ENCODE results near the gene NINJ2. TPM values are rescaled to one million over a fixed set of nuclear protein-coding genes. Genes with fewer than 3 reads are reported as not detected.
A peak's percentile ranks its signal among the peaks of the same experiment; 100 is the strongest.
"Not testable (repeated sequence)": the region's sequence is repeated elsewhere in the genome, so short reads cannot be mapped to it uniquely, and the experiment has no call there.

The NINJ2 gene
- total RNA-seq, 2 experiments from 2014 or later: 6.8 to 7.4 TPM

DNA sequence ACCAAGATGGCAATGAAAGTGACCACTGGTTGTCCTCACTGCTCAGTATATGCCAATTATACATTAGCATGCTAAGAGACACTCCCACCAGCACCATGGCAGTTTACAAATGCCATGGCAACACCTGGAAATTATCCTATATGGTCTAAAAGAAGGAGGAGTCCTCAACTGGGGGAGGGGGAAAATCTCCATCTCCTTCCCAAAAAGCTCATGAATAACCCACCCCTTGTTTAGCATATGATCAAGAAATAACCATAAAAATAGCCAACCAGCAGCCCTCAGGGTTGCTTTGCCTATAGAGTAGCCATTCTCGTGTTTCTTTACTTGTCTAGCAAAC lies 34.5 kb downstream of the NINJ2 start:
- not testable (repeated sequence) for H3K27me3 Mint-ChIP-seq; H3K36me3 Mint-ChIP-seq; H3K27ac Mint-ChIP-seq; H3K4me3 Mint-ChIP-seq; DNase-seq; ATAC-seq; H3K9me3 Mint-ChIP-seq (ENCODE audit: low read depth)
- CTCF ChIA-PET: interaction anchor here (1.1 kb wide), 1 partner anchor 15 kb away, joined by 4 read pairs; no protein-coding TSS in a partner anchor
- H3K4me1 Mint-ChIP-seq: peaks cover 21% of the 10 kb centered on the region

DNA sequence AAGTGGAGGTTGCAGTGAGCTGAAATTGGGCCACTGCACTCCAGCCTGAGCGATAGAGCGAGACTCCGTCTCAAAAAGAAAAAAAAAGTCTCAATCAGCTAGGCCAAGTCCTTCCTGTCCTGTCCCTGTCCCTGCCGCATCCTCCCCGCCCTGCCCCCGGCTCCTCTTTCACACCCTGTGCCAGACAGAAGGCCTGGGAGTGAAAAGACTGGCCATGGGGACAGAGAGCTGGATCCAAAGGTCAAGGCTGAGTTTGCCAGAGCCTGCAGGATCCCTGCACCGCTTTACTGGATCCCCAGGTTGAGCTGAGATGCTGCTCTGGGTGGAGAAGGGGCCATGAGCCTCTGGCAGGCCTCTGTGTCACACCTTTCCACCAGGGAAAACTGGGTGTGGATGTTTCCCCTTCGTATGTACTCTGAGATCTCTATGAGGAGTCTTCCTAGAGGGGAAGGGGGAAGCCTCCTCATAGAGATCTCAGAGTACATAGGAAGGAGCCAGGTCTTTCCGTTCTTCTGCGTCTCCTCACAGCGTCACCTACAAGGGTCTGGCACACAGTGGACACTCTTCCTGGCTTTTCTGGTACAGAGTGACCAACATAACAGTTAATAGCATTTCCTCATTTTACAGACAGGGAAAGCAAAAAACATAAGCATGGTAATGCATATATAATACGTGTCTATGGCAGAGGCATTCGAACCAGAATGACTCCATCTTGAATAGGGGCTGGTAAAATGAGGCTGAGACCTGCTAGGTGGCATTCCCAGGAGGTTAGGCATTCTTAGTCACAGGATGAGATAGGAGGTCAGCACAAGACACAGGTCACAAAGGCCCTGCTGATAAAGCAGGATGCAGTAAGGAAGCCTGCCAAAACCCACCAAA lies 35.1 kb downstream of the NINJ2 start:
- CTCF ChIA-PET: interaction anchor here (0.9 to 1.9 kb wide), 3 partner anchors 13 to 180 kb away, joined by 3 to 6 read pairs (median 4); no protein-coding TSS in a partner anchor
- ATAC-seq (no peak), DNase-seq (no peak)
- no peaks in the 10 kb centered on the region for H3K36me3 Mint-ChIP-seq
- H3K4me3 Mint-ChIP-seq: no peak overlapping the region
- peaks cover 27% of the 10 kb centered on the region for H3K4me1 Mint-ChIP-seq
- no peaks in the 10 kb centered on the region for H3K27me3 Mint-ChIP-seq
- no peaks in the 10 kb centered on the region for H3K9me3 Mint-ChIP-seq (ENCODE audit: low read depth)
- no peak overlapping the region for H3K27ac Mint-ChIP-seq

DNA sequence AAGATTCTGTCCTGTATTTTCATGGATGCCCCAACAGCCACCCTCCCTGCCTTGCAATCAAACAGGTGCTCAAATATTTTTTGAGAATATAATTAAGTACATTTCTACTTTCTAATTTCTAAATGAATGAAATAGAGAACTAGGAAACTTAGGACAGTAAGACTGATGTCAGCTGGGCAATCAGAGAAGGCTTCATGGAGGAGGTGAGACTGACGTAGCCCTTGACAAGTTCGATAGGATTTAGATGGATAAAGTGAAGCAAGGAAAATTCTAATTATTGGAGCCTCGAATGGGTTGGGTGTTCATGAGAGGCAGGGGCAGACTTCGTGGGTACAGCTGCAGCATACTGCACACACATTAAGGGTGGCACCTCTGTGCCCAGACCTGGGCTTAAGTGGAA lies 36.0 kb downstream of the NINJ2 start:
- Mint-ChIP-seq H3K4me1 (peaks cover 30% of the 10 kb centered on the region), H3K4me3 (no peak overlapping the region), H3K36me3 (no peaks in the 10 kb centered on the region), H3K27me3 (no peaks in the 10 kb centered on the region), H3K9me3 (ENCODE audit: low read depth) (no peaks in the 10 kb centered on the region), H3K27ac (no peak overlapping the region)
- DNase-seq (no peak), ATAC-seq (no peak)
- CTCF ChIA-PET: interaction anchor here (0.9 to 2.6 kb wide), 3 partner anchors 12 to 181 kb away, joined by 3 to 9 read pairs (median 6); no protein-coding TSS in a partner anchor

DNA sequence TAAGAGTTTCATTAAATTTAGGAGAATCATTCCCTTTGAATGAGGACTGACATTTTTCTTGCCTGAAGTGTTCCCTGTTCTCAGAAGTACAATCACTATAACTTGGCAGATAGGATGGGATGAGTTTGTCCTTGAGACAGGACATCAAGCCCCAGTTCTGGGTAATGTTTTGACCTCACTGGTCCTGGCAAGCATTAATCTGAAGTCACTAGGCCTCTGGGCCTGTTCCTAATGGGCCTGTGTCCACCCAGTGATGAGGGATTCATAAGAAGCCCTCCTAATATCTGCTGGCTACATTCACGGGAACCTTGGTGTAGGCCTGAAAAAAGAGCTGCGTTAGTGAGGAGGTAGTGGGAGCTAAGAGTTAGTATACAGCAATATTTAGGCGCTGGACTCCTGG lies 37.2 kb downstream of the NINJ2 start:
- no peak overlapping the region for H3K27ac Mint-ChIP-seq
- no peak for ATAC-seq
- no peaks in the 10 kb centered on the region for H3K27me3 Mint-ChIP-seq
- no peak overlapping the region for H3K4me3 Mint-ChIP-seq
- CTCF ChIA-PET: interaction anchor here (1.6 to 2.6 kb wide), 2 partner anchors 11 to 50 kb away, joined by 6 to 9 read pairs; no protein-coding TSS in a partner anchor
- no peaks in the 10 kb centered on the region for H3K36me3 Mint-ChIP-seq
- no peak for DNase-seq
- peaks cover 27% of the 10 kb centered on the region for H3K4me1 Mint-ChIP-seq
- H3K9me3 Mint-ChIP-seq (ENCODE audit: low read depth): no peaks in the 10 kb centered on the region

DNA sequence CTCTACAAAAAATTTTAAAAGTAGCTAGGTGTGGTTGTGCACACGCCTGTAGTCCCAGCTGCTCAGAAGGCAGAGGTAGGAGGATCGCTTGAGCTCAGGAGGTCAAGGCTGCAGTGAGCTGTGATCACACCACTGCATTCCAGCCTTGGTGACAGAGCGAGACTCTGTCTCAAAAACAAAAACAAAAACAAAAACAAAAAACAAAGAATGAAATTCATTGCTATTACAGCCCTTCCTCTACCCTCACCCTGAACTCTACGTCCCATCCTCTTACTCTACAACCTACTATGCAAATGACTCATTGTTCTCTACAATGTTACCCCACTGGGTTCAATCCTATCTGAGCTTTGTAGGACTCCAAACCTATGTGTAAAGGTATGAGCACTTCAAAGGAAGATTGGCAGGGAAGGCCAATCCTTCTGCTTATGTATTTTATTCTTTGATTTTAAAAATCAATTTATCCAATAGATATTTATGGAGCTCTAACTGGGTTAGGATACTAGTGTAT lies 39.3 kb downstream of the NINJ2 start:
- Mint-ChIP-seq H3K4me3 (no peak overlapping the region), H3K36me3 (no peaks in the 10 kb centered on the region), H3K27ac (no peak overlapping the region), H3K27me3 (no peaks in the 10 kb centered on the region), H3K9me3 (ENCODE audit: low read depth) (no peaks in the 10 kb centered on the region), H3K4me1 (peaks cover 42% of the 10 kb centered on the region)
- CTCF ChIA-PET: interaction anchor here (0.9 to 5.6 kb wide), 4 partner anchors 9 to 127 kb away, joined by 3 to 25 read pairs (median 5); partner anchors contain the start of gene WNK1
- no peak for ATAC-seq
- no peak for DNase-seq

DNA sequence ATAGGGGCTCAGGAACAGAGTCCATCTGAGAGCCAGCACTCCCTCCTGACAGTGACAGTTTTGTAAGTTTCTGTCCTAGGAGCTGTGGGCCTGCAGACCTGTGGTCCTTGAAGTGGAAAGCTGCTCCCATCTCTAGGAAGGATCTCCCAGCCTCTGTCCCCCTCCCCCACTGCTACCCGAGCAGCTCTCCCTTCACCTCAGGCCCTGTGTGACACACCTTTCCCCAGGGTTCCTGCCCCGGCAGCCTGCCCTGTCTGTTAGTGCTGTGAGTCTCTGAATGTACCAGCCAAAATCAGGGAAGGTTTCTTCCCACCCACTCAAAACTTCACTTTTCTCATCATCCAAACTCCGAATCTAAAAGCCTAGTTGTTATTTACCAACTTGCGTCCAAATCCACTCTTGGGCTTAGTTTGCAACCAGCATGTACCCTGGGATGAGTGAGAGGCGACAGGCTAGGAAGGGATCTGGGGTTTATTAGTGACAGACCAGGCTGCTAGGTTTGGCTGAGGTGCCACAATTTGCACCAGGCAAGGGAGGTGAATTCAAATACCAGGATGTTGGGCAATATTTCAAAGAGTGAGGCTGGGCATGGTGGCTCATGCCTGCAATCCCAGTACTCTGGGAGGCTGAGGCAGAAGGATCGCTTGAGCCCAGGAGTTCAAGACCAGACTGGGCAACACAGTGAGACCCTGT lies 39.9 kb downstream of the NINJ2 start:
- CTCF ChIA-PET: interaction anchor here (0.9 to 5.6 kb wide), 9 partner anchors 9 to 188 kb away, joined by 3 to 25 read pairs (median 3); partner anchors contain the start of gene WNK1
- ATAC-seq (no peak), DNase-seq (no peak)
- H3K36me3 Mint-ChIP-seq: no peaks in the 10 kb centered on the region
- H3K4me1 Mint-ChIP-seq: peaks cover 44% of the 10 kb centered on the region
- peak overlapping the region; percentile 14 for H3K27ac Mint-ChIP-seq
- no peaks in the 10 kb centered on the region for H3K9me3 Mint-ChIP-seq (ENCODE audit: low read depth)
- H3K27me3 Mint-ChIP-seq: no peaks in the 10 kb centered on the region
- no peak overlapping the region for H3K4me3 Mint-ChIP-seq

DNA sequence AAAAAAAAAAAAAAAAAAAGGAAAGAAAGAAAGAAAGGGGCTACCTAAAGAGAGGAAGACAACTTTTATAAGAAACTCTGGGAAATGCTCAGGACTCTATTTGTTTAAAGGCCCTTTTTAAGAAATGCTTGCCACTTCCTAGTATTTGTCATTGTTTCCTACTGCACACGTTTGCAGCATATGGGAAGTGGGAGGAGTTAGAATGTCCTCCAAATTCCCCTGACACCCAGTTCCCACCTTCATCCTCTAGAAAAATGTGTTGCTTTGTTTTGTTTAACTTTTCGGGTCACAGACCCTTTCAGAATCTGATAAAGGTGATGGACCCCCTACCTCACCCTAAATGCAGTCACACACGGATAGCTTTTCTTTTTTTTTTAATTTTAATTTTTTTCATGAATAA lies 40.8 kb downstream of the NINJ2 start:
- Mint-ChIP-seq H3K27ac (peak overlapping the region; percentile 81), H3K36me3 (no peaks in the 10 kb centered on the region), H3K9me3 (ENCODE audit: low read depth) (no peaks in the 10 kb centered on the region), H3K27me3 (no peaks in the 10 kb centered on the region), H3K4me1 (peaks cover 43% of the 10 kb centered on the region), H3K4me3 (no peak overlapping the region)
- ATAC-seq (peak; percentile 74), DNase-seq (no peak)
- CTCF ChIA-PET: interaction anchor here (0.9 to 5.6 kb wide), 8 partner anchors 10 to 188 kb away, joined by 3 to 25 read pairs (median 3); partner anchors contain the start of gene WNK1

DNA sequence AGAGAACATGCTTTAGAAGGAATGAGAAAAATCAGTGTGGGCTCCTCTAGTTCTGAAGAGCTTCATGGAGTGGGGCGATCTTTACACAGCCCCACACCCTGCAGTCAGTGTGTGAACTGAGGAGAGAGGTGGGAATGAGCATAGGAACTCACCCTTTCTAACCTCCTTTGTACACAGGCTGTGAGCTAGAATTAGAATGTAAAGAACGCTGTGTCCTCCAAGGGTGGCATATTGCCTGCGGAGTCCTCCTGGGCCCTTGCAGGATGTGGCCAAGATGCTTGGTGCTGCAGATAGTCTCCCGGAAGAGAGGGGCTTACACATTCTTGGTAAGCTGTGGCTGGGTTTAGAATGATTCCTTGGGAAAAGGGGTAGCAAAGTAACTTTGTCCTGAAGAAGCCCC lies 43.9 kb downstream of the NINJ2 start:
- H3K4me1 Mint-ChIP-seq: peaks cover 50% of the 10 kb centered on the region

DNA sequence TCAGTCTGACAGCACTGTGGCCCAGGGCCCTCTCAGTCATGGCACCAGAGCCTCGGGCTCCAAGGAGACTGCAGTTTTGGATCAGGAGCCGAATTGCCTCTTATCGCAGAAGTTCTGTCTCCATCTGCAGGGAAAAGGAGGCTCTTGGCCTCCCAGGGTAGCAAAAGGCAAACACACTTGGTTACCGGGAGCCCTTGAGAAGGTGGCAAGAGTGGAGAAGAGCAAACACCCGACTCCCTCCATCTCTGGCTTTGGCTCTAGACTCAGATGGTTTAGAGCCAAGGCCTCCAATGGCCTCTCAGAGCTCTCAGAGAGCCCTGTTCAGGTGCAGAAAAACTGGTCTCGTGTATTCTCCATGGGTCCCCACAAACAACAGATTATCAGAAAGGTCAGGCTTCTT lies 44.6 kb downstream of the NINJ2 start:
- Mint-ChIP-seq H3K27me3 (no peaks in the 10 kb centered on the region), H3K9me3 (ENCODE audit: low read depth) (no peaks in the 10 kb centered on the region), H3K4me3 (no peak overlapping the region), H3K4me1 (peaks cover 49% of the 10 kb centered on the region), H3K27ac (peak overlapping the region; percentile 68), H3K36me3 (no peaks in the 10 kb centered on the region)
- ATAC-seq (no peak), DNase-seq (no peak)
- CTCF ChIA-PET: interaction anchor here (0.8 to 1.5 kb wide), 4 partner anchors 9 to 197 kb away, joined by 3 to 7 read pairs (median 3); no protein-coding TSS in a partner anchor

More for the DNA sequence above, 43.9 kb downstream of the NINJ2 start:
- DNase-seq (no peak), ATAC-seq (peak; percentile 63)
- CTCF ChIA-PET: interaction anchor here (0.8 to 5.6 kb wide), 7 partner anchors 10 to 196 kb away, joined by 3 to 25 read pairs (median 3); partner anchors contain the start of gene WNK1
- Mint-ChIP-seq H3K4me3 (no peak overlapping the region), H3K9me3 (ENCODE audit: low read depth) (no peaks in the 10 kb centered on the region), H3K27ac (peak overlapping the region; percentile 68), H3K27me3 (no peaks in the 10 kb centered on the region), H3K36me3 (no peaks in the 10 kb centered on the region)

DNA sequence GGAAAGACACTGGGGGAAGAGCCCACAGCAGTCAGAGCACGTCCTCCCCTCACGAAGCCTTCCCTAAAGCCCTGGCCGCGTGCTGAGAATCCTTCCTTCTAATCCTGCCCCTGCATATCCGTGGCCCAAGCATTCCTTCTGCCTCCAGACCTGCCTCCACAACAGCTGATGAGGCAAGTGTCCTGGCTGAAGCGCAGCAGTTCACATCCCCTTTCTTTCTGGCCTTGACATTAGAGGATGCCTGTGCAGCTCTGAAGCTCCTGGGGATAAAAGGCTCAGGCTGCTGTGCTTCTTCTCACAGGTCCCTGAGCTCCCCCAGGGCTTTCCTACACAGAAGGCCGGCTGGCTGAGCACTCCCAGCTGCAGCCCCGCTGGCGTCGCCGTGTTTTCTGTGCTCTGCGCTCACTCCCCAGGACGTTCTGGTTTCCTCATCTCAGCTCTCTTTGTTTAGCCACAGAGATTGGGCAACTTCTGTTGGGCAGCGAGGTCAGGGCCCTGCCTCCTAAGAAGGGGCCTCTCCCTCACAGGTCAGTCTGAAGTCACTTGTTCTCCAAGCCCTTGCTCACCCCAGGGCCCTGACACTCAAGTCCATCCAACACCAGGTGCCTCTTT lies 45.8 kb downstream of the NINJ2 start:
- DNase-seq (no peak), ATAC-seq (no peak)
- Mint-ChIP-seq H3K27ac (no peak overlapping the region), H3K36me3 (no peaks in the 10 kb centered on the region), H3K4me3 (no peak overlapping the region), H3K27me3 (no peaks in the 10 kb centered on the region), H3K4me1 (peaks cover 37% of the 10 kb centered on the region), H3K9me3 (ENCODE audit: low read depth) (no peaks in the 10 kb centered on the region)
- CTCF ChIA-PET: interaction anchor here (0.6 to 1.6 kb wide), 2 partner anchors 17 to 41 kb away, joined by 3 to 5 read pairs; no protein-coding TSS in a partner anchor

DNA sequence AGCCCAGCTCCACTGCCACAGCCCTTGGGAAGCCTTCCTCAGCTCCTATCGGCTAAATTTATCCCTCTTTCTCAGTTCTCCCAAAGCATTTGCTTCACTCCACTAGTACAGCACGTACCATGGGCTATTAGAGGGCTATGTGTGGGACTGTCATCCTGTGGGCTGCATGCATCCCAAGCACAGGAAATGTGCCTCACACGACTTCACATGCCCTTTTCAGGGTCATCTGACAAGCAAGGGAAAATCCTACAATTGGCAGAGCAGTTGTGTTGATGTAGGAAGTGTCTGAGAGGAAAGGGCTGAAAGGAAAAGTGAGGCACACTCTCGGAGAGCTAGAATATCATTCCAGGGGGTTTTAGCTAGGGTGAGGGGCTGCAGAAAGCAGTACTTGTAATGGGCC lies 47.6 kb downstream of the NINJ2 start:
- Mint-ChIP-seq H3K36me3 (no peaks in the 10 kb centered on the region), H3K4me1 (peaks cover 39% of the 10 kb centered on the region), H3K27ac (no peak overlapping the region), H3K4me3 (no peak overlapping the region), H3K9me3 (ENCODE audit: low read depth) (no peaks in the 10 kb centered on the region), H3K27me3 (no peaks in the 10 kb centered on the region)
- ATAC-seq (no peak), DNase-seq (no peak)
- CTCF ChIA-PET: interaction anchor here (1.0 to 7.7 kb wide), 8 partner anchors 10 to 199 kb away, joined by 3 to 83 read pairs (median 6); partner anchors contain the start of gene WNK1

DNA sequence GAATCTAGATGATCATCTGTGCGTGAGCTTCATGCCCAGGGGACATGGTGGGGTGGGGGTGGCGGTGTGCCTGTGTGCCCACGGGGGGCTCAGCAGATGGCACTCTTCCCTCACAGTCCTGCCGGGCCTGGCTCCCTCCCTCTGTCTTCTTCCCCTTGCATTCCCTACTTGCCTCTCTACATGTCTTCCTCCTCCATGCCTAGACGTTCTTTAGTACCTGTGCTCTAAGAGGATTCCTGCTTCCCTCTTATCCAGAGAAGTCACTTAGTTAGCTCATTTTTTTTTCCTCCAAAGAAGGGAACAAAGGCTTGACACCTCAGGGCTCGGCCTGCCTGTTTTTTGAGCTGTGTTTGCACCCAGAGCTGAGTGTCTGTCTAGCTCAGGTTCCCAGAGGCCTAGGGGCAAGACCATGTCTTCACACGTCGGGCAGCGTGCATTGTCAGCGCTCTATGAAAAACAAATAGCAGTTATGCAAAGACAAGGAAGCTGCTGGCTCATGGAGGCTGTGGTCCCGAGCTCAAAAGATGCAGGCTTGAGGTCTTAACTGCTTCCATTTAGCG lies 48.8 kb downstream of the NINJ2 start:
- CTCF ChIA-PET: interaction anchor here (0.5 to 7.7 kb wide), 21 partner anchors 9 to 504 kb away, joined by 3 to 83 read pairs (median 6); partner anchors contain the start of genes RAD52 and WNK1
- H3K27me3 Mint-ChIP-seq: no peaks in the 10 kb centered on the region
- H3K4me3 Mint-ChIP-seq: no peak overlapping the region
- peak overlapping the region; percentile 12 for H3K27ac Mint-ChIP-seq
- H3K4me1 Mint-ChIP-seq: peaks cover 42% of the 10 kb centered on the region
- no peak for ATAC-seq
- H3K9me3 Mint-ChIP-seq (ENCODE audit: low read depth): no peaks in the 10 kb centered on the region
- no peaks in the 10 kb centered on the region for H3K36me3 Mint-ChIP-seq
- peak; percentile 54 for DNase-seq
